Ishikawa (cell line): ENCODE measurements around the gene ZNF865.

ENCODE experiments used
- EP300 ChIP-seq: IDR thresholded peaks from 2 replicates; pipeline ENCODE4 v1.6.1; 2012; ENCODE audit warnings: borderline replicate concordance
- REST ChIP-seq: IDR thresholded peaks from 2 replicates; pipeline ENCODE4 v1.6.1; 2012; ENCODE audit warnings: low read depth, mild to moderate bottlenecking
- TEAD4 ChIP-seq: IDR thresholded peaks from 2 replicates; pipeline ENCODE4 v1.6.1; 2012
- USF1 ChIP-seq: IDR thresholded peaks from 2 replicates; pipeline ENCODE4 v1.6.1; 2012

- no peak for TF ChIP-seq EP300
- TF ChIP-seq REST = no peak
- no peak for TF ChIP-seq USF1
- no peak for TF ChIP-seq TEAD4
These were observed 15.3 kb upstream of the ZNF865 start for GRCh38 chr19:55590109-55590508.
